Measurements from ENCODE around the gene TBC1D24. TPM values are rescaled to one million over a fixed set of nuclear protein-coding genes. Genes with fewer than 3 reads are reported as not detected.

TBC1D24 gene
- total and polyA plus RNA-seq, 9 of the 15 experiments (the other 6 are each of a cell fraction or from before 2014, with no cell fraction given): 1.7 to 22.6 (median 7.2) TPM

GRCh38 chr16:2520097-2520783, 45.3 kb downstream of the TBC1D24 start, which contains the start of gene AMDHD2 (continued):
- TF ChIP-seq ARID4B (CRISPR knock-in tag; IDR thresholded peaks at IDR 0.05) (peak; percentile 71; the same call in 1 of the 2 replicates), ZC3H4 (CRISPR knock-in tag; IDR thresholded peaks at IDR 0.05; ENCODE audit: borderline replicate concordance) (no peak), NFRKB (IDR thresholded peaks at IDR 0.05; ENCODE audit: low read depth) (no peak), GTF2E2 (tag; IDR thresholded peaks at IDR 0.05) (no peak), ZNF174 (CRISPR knock-in tag; IDR thresholded peaks at IDR 0.05) (no peak), HMGXB4 (CRISPR knock-in tag; IDR thresholded peaks at IDR 0.05) (peak; percentile 50; the same call in 1 of the 2 replicates), YY1 (IDR thresholded peaks at IDR 0.05; ENCODE audit: borderline replicate concordance in 1 of 3, control insufficient read depth in 1 of 3, extremely low read depth in 1 of 3, insufficient read depth in 3 of 3, insufficient read length in 1 of 3, insufficient replicate concordance in 2 of 3, low read depth in 1 of 3, low read length in 2 of 3) (peak in 1 of 3 experiments; percentile 56), TAF1 (IDR thresholded peaks at IDR 0.05; ENCODE audit: control insufficient read depth, extremely low read depth, insufficient read depth, low read length, severe bottlenecking) (peak; percentile 44), ZNF282 (CRISPR knock-in tag; IDR thresholded peaks at IDR 0.05) (0 out of 2 replicates have a peak, but pooled peaks have one; percentile 34), POLR2AphosphoS2 (IDR thresholded peaks at IDR 0.05; ENCODE audit: low read length) (peak; percentile 99), ZNF143 (CRISPR knock-in tag; IDR thresholded peaks at IDR 0.05) (no peak), XRCC3 (IDR thresholded peaks at IDR 0.05) (no peak), ERF (CRISPR knock-in tag; IDR thresholded peaks at IDR 0.05) (0 out of 2 replicates have a peak, but pooled peaks have one; percentile 50), MED1 (CRISPR knock-in tag; IDR thresholded peaks at IDR 0.05; ENCODE audit: borderline replicate concordance) (0 out of 2 replicates have a peak, but pooled peaks have one; percentile 27), FOS (IDR thresholded peaks at IDR 0.05; ENCODE audit: extremely low read depth, insufficient read length) (peak; percentile 90), MAZ (CRISPR knock-in tag; conservative IDR thresholded peaks at IDR 0.05 in 1 of 2, IDR thresholded peaks at IDR 0.05 in 1 of 2) (0 out of 4 replicates have a peak, but pooled peaks of 1 of the 2 experiments have one; percentile 46), SMAD1 (IDR thresholded peaks at IDR 0.05; ENCODE audit: low read depth, low read length, partially characterized antibody) (peak; percentile 36), KDM4B (IDR thresholded peaks at IDR 0.05; ENCODE audit: borderline replicate concordance in 2 of 2, low read depth in 1 of 2) (peak in 1 of 2 experiments; percentile 89; a peak in 2 of 4 replicates), ZNF583 (CRISPR knock-in tag; IDR thresholded peaks at IDR 0.05) (no peak), RAD21 (CRISPR knock-in tag; conservative IDR thresholded peaks at IDR 0.05 in 1 of 2, IDR thresholded peaks at IDR 0.05 in 1 of 2) (0 out of 4 replicates have a peak, but pooled peaks of 1 of the 2 experiments have one; percentile 4)
